ENCODE data around the gene ZNF521.

DNA sequence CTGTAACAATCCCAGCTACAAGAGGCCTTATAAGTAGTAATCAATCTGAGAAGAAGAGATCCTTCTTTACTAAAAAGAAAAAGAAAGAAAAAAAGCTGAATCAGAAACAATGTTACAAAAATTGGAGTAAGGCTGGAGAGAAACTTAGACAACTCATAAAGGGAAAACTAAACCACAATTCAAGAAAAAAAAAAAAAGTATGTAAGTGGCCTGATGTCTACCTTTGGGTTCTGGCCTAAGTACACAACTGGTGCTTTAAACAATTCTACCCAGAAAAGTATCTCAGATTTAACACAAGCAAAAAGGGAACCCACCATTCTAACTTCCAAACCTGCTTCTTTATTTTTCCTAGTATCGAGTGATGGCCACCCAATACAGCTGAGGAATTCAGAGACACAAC, 45.3 kb downstream of the ZNF521 start:
- TF ChIP-seq, protein P1, sequence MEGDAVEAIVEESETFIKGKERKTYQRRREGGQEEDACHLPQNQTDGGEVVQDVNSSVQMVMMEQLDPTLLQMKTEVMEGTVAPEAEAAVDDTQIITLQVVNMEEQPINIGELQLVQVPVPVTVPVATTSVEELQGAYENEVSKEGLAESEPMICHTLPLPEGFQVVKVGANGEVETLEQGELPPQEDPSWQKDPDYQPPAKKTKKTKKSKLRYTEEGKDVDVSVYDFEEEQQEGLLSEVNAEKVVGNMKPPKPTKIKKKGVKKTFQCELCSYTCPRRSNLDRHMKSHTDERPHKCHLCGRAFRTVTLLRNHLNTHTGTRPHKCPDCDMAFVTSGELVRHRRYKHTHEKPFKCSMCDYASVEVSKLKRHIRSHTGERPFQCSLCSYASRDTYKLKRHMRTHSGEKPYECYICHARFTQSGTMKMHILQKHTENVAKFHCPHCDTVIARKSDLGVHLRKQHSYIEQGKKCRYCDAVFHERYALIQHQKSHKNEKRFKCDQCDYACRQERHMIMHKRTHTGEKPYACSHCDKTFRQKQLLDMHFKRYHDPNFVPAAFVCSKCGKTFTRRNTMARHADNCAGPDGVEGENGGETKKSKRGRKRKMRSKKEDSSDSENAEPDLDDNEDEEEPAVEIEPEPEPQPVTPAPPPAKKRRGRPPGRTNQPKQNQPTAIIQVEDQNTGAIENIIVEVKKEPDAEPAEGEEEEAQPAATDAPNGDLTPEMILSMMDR (IDR thresholded peaks at IDR 0.05) = no peak
- no peak for TF ChIP-seq POLR2A (IDR thresholded peaks at IDR 0.05)
